ENCODE measurements around the gene CHN2. TPM values are rescaled to one million over a fixed set of nuclear protein-coding genes. Genes with fewer than 3 reads are reported as not detected.

Gene CHN2
- total RNA-seq, 1 experiment from 2014 or later: 18.8 TPM

DNA sequence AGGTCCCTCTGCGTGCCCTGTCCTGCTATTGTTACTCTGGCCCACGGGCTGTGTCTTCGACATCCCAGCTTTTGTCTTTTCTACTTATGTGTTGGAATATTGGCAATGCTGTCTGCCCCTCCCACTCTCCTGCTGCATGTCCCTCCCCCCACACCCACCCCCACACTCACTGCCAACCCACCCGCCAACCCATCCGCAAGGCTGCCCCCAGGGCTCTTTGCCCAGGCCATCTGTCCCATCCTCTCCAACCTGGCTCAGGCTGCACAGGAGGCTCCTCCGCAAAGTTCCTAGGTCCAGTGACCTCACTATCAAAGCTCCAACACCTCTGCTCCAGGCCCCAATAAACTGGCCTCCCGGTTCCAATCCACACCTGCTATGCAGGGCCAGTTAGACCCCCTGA is 202.0 kb downstream of the CHN2 start:
- TF ChIP-seq, protein P1, sequence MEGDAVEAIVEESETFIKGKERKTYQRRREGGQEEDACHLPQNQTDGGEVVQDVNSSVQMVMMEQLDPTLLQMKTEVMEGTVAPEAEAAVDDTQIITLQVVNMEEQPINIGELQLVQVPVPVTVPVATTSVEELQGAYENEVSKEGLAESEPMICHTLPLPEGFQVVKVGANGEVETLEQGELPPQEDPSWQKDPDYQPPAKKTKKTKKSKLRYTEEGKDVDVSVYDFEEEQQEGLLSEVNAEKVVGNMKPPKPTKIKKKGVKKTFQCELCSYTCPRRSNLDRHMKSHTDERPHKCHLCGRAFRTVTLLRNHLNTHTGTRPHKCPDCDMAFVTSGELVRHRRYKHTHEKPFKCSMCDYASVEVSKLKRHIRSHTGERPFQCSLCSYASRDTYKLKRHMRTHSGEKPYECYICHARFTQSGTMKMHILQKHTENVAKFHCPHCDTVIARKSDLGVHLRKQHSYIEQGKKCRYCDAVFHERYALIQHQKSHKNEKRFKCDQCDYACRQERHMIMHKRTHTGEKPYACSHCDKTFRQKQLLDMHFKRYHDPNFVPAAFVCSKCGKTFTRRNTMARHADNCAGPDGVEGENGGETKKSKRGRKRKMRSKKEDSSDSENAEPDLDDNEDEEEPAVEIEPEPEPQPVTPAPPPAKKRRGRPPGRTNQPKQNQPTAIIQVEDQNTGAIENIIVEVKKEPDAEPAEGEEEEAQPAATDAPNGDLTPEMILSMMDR (IDR thresholded peaks at IDR 0.05; ENCODE audit: insufficient read depth in 1 of 2, low read depth in 1 of 2, low read length in 1 of 2, severe bottlenecking in 1 of 2, unreplicated experiment in 1 of 2): no peak
- peaks cover 5% of the 10 kb centered on the region for H3K4me1 Mint-ChIP-seq (ENCODE audit: low read depth, unreplicated experiment)
- BruUV-seq (replicated peaks): no TSS peak
- H3K9me3 ChIP-seq: no peaks in the 10 kb centered on the region; the same call in 1 of the 2 replicates
- no peaks in the 10 kb centered on the region for H3K36me3 Mint-ChIP-seq (ENCODE audit: insufficient read depth, unreplicated experiment)
- H3K36me3 ChIP-seq (ENCODE audit: control insufficient read depth, insufficient read depth, low read length): no peaks in the 10 kb centered on the region; the same call in 1 of the 2 replicates
- intact Hi-C loops (cut with micrococcal nuclease; ENCODE audit: unreplicated experiment): no loop called here
- no peaks in the 10 kb centered on the region for H3K27me3 Mint-ChIP-seq (ENCODE audit: insufficient read depth, unreplicated experiment)
- H3K27me3 ChIP-seq (replicated peaks; ENCODE audit: control insufficient read depth, insufficient read depth, low read length): no peaks in the 10 kb centered on the region
- POLR2A ChIA-PET: no interaction called here
- H3K27ac Mint-ChIP-seq (ENCODE audit: unreplicated experiment): no peak overlapping the region
- no peaks in the 10 kb centered on the region; the same call in 1 of the 2 replicates for H3K4me1 ChIP-seq
- no peak for DNase-seq
- CTCF ChIA-PET: interaction anchor here (0.7 kb wide), 1 partner anchor 1007 kb away, joined by 9 read pairs; no protein-coding TSS in a partner anchor
- H3K9me3 Mint-ChIP-seq (ENCODE audit: unreplicated experiment): no peaks in the 10 kb centered on the region
- no peak overlapping the region for H3K4me3 ChIP-seq (ENCODE audit: low read depth, low read length)
- H3K4me3 Mint-ChIP-seq (ENCODE audit: unreplicated experiment): no peak overlapping the region

DNA sequence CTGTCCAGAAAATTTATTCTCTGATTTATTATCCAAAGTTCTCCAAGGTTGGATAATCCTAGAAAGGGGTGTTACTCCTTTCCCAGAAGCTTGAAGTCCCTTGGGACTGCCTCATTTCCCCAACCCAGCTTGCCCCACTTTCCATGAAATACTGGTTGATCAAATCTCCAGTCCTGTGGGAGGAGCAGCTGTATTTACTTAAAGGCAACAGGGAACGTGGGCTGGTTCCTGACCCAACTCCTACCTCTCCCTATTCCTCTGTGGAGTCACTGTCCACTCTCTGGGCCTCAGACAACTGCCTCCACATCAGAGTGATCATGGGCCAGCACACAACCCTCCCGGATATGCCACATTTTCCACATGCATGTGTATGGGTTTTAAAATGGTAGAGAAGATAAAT is 202.8 kb downstream of the CHN2 start:
- CTCF ChIA-PET: interaction anchor here (1.9 kb wide), 1 partner anchor 208 kb away, joined by 4 read pairs; no protein-coding TSS in a partner anchor
- no TSS peak for BruUV-seq (replicated peaks)
- Mint-ChIP-seq H3K4me3 (ENCODE audit: unreplicated experiment) (no peak overlapping the region), H3K9me3 (ENCODE audit: unreplicated experiment) (no peaks in the 10 kb centered on the region), H3K4me1 (ENCODE audit: low read depth, unreplicated experiment) (peaks cover 5% of the 10 kb centered on the region), H3K27ac (ENCODE audit: unreplicated experiment) (no peak overlapping the region), H3K27me3 (ENCODE audit: insufficient read depth, unreplicated experiment) (no peaks in the 10 kb centered on the region), H3K36me3 (ENCODE audit: insufficient read depth, unreplicated experiment) (no peaks in the 10 kb centered on the region)
- Histone ChIP-seq H3K4me1 (no peaks in the 10 kb centered on the region; the same call in 1 of the 2 replicates), H3K36me3 (ENCODE audit: control insufficient read depth, insufficient read depth, low read length) (no peaks in the 10 kb centered on the region; the same call in 1 of the 2 replicates), H3K27me3 (replicated peaks; ENCODE audit: control insufficient read depth, insufficient read depth, low read length) (no peaks in the 10 kb centered on the region), H3K9me3 (no peaks in the 10 kb centered on the region), H3K4me3 (ENCODE audit: low read depth, low read length) (no peak overlapping the region)
- DNase-seq: no peak
- intact Hi-C loops (cut with micrococcal nuclease; ENCODE audit: unreplicated experiment): no loop called here
- POLR2A ChIA-PET: no interaction called here
- TF ChIP-seq, protein P1 (IDR thresholded peaks at IDR 0.05; ENCODE audit: insufficient read depth in 1 of 2, low read depth in 1 of 2, low read length in 1 of 2, severe bottlenecking in 1 of 2, unreplicated experiment in 1 of 2): no peak

DNA sequence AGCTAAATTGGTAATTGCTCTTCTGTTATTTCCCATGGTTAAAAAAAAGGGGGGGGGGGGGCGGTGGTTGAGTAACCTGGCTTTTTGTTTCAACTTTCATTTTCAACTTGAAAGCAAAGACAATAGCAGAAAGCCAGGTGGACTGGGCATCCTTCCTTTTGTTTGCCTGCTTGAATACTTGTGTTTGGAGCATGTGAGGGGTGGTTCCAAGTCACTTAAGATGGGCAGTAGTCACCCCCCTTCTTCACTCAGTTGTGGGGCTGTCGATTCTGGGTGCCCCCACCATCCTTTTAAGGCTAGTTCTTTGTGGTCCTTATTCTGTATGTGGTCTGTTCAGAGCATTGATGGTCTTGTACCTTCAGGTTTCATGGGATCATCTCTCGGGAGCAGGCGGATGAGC is 203.4 kb downstream of the CHN2 start:
- ChIA-PET CTCF (interaction anchor here (1.9 kb wide), 1 partner anchor 208 kb away, joined by 4 read pairs; no protein-coding TSS in a partner anchor), POLR2A (no interaction called here)
- no peaks in the 10 kb centered on the region for H3K27me3 Mint-ChIP-seq (ENCODE audit: insufficient read depth, unreplicated experiment)
- Histone ChIP-seq H3K9me3 (no peaks in the 10 kb centered on the region), H3K36me3 (ENCODE audit: control insufficient read depth, insufficient read depth, low read length) (no peaks in the 10 kb centered on the region; the same call in 1 of the 2 replicates), H3K4me1 (no peaks in the 10 kb centered on the region; the same call in 1 of the 2 replicates), H3K27me3 (replicated peaks; ENCODE audit: control insufficient read depth, insufficient read depth, low read length) (no peaks in the 10 kb centered on the region), H3K4me3 (ENCODE audit: low read depth, low read length) (no peak overlapping the region)
- H3K9me3 Mint-ChIP-seq (ENCODE audit: unreplicated experiment): no peaks in the 10 kb centered on the region
- TF ChIP-seq, protein P1 (IDR thresholded peaks at IDR 0.05; ENCODE audit: insufficient read depth in 1 of 2, low read depth in 1 of 2, low read length in 1 of 2, severe bottlenecking in 1 of 2, unreplicated experiment in 1 of 2): no peak
- no peaks in the 10 kb centered on the region for H3K36me3 Mint-ChIP-seq (ENCODE audit: insufficient read depth, unreplicated experiment)
- intact Hi-C loops (cut with micrococcal nuclease; ENCODE audit: unreplicated experiment): no loop called here
- DNase-seq: no peak
- no peak overlapping the region for H3K4me3 Mint-ChIP-seq (ENCODE audit: unreplicated experiment)
- H3K27ac Mint-ChIP-seq (ENCODE audit: unreplicated experiment): no peak overlapping the region
- H3K4me1 Mint-ChIP-seq (ENCODE audit: low read depth, unreplicated experiment): peaks cover 5% of the 10 kb centered on the region
- no TSS peak for BruUV-seq (replicated peaks)

Data from Caco-2 (cell line).